HL-60 (cell line): ENCODE measurements around the gene ARHGAP10.

Experiments used
- DNase-seq, 2 experiments: peaks; one replicate each; pipeline ENCODE4 v3.0.0-alpha.2; 2010 to 2020; ENCODE audit warnings: low read depth in 1 of 2, low spot score in 1 of 2
- H3K27ac ChIP-seq: fragments of 250-450 bp; sonication (Bioruptor Pico); replicated peaks from 2 replicates; pipeline ENCODE4 v1.5.1; 2020; ENCODE audit warnings: mild to moderate bottlenecking, moderate library complexity
- H3K27me3 ChIP-seq: fragments of 250-450 bp; sonication (Bioruptor Pico); 2 replicates; pipeline ENCODE4 v1.5.1; 2021; ENCODE audit warnings: mild to moderate bottlenecking, moderate library complexity; ENCODE audit not compliant: insufficient read depth, poor library complexity, severe bottlenecking
- H3K4me3 ChIP-seq: replicated peaks from 2 replicates; pipeline ENCODE4 v1.5.1; 2011; ENCODE audit warnings: mild to moderate bottlenecking, control low read depth, low read length; ENCODE audit not compliant: insufficient read depth
- GABPA ChIP-seq: IDR thresholded peaks from 2 replicates; pipeline ENCODE4 v1.6.1; 2012; ENCODE audit warnings: low read depth
- POLR2AphosphoS5 ChIP-seq: IDR thresholded peaks from 2 replicates; pipeline ENCODE4 v1.6.1; 2012; ENCODE audit warnings: low read depth
- SPI1 ChIP-seq: IDR thresholded peaks from 2 replicates; pipeline ENCODE4 v1.6.1; 2012; ENCODE audit warnings: low read depth, mild to moderate bottlenecking, borderline replicate concordance
- TF ChIP-seq, protein P1 (sequence below): IDR thresholded peaks from 2 replicates; pipeline ENCODE4 v1.6.1; 2012; ENCODE audit warnings: low read depth; ENCODE audit not compliant: insufficient replicate concordance
- TF ChIP-seq, protein P2 (sequence below): IDR thresholded peaks from one replicate; pipeline ENCODE4 v1.5.1; 2011; ENCODE audit warnings: low read length, control low read depth, inconsistent platforms; ENCODE audit not compliant: insufficient read depth

ARHGAP10 gene

DNA sequence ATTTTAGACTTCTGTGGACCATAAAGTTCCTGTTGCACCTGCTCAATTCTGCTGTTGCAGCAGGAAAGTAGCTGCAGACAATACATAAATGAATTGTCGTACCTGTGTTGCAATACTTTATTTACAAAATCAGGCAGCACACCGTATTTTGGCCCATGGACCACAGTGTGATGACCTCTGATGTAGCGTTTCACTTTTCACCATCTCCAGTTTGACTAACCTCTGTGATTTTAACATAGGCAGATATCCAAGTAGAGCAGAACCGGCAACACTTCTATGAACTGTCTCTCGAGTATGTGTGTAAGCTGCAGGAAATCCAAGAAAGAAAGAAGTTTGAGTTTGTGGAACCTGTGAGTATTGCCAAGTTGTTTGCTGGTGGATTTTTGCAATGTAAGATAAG, 132.7 kb downstream of the ARHGAP10 start:
- Histone ChIP-seq H3K27ac (no peak overlapping the region), H3K27me3 (no peaks in the 10 kb centered on the region), H3K4me3 (no peak overlapping the region)
- DNase-seq = no peak
- TF ChIP-seq POLR2AphosphoS5 (no peak), SPI1 (no peak), GABPA (no peak)
- TF ChIP-seq, protein P1, sequence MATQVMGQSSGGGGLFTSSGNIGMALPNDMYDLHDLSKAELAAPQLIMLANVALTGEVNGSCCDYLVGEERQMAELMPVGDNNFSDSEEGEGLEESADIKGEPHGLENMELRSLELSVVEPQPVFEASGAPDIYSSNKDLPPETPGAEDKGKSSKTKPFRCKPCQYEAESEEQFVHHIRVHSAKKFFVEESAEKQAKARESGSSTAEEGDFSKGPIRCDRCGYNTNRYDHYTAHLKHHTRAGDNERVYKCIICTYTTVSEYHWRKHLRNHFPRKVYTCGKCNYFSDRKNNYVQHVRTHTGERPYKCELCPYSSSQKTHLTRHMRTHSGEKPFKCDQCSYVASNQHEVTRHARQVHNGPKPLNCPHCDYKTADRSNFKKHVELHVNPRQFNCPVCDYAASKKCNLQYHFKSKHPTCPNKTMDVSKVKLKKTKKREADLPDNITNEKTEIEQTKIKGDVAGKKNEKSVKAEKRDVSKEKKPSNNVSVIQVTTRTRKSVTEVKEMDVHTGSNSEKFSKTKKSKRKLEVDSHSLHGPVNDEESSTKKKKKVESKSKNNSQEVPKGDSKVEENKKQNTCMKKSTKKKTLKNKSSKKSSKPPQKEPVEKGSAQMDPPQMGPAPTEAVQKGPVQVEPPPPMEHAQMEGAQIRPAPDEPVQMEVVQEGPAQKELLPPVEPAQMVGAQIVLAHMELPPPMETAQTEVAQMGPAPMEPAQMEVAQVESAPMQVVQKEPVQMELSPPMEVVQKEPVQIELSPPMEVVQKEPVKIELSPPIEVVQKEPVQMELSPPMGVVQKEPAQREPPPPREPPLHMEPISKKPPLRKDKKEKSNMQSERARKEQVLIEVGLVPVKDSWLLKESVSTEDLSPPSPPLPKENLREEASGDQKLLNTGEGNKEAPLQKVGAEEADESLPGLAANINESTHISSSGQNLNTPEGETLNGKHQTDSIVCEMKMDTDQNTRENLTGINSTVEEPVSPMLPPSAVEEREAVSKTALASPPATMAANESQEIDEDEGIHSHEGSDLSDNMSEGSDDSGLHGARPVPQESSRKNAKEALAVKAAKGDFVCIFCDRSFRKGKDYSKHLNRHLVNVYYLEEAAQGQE = no peak
- TF ChIP-seq, protein P2, sequence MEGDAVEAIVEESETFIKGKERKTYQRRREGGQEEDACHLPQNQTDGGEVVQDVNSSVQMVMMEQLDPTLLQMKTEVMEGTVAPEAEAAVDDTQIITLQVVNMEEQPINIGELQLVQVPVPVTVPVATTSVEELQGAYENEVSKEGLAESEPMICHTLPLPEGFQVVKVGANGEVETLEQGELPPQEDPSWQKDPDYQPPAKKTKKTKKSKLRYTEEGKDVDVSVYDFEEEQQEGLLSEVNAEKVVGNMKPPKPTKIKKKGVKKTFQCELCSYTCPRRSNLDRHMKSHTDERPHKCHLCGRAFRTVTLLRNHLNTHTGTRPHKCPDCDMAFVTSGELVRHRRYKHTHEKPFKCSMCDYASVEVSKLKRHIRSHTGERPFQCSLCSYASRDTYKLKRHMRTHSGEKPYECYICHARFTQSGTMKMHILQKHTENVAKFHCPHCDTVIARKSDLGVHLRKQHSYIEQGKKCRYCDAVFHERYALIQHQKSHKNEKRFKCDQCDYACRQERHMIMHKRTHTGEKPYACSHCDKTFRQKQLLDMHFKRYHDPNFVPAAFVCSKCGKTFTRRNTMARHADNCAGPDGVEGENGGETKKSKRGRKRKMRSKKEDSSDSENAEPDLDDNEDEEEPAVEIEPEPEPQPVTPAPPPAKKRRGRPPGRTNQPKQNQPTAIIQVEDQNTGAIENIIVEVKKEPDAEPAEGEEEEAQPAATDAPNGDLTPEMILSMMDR = no peak

DNA sequence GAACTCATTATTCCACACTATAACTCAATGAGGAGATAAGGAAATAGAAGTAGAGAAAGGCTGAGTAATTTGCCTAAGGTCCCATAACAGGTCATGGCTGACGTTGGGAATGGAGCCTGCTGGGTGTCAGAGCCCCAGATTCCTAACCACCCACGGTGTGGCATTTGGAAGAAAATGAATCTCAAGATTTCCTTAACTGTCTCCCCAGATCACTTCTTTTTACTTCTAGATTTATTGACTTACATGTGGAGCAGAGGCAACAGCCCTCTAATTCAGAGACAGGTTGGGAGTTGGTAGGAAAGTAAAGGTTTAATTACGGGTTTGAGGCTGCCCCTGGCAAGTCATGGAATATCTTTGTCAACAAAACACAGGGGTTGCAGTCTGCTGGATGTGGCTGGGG, 134.0 kb downstream of the ARHGAP10 start:
- no peak for DNase-seq
- no peak overlapping the region for H3K27ac ChIP-seq
- TF ChIP-seq, protein P1 = no peak
- TF ChIP-seq POLR2AphosphoS5 (no peak), GABPA (no peak), SPI1 (no peak)
- TF ChIP-seq, protein P2 = no peak
- no peaks in the 10 kb centered on the region for H3K27me3 ChIP-seq
- no peak overlapping the region for H3K4me3 ChIP-seq

DNA sequence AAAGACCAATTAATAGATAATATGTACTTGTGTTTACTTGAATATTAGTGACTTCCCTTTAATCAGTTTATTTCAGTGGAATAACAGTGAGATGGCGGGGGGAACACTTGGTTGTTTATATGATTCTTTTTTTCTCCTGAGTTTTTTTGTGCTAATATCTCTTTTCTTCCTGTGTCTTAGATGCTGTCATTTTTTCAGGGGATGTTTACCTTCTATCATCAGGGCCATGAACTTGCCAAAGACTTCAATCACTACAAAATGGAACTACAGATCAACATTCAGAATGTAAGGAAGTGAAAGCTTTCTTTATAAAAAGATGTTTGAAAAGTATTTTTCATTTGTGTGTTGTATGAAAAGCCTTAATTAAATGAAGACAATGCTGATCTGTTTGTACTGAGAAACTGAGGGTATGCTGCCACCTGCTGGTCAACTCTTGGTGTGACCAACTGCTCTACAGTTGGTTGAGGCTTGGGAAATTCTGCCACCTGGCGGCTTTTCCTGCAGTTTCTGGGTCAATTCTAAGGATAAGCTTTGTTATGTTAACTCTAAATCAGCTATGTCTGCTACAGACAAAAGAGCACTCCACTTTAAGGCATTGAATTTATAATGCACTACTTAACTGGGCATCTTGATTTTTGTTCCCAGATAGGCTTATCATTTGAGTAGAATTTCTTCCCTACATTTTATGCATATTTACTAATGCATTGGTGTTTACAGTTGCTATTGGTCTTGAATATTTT, 134.8 kb downstream of the ARHGAP10 start:
- peak; percentile 61 to 88 for DNase-seq
- no peaks in the 10 kb centered on the region for H3K27me3 ChIP-seq
- TF ChIP-seq, protein P2 = peak; percentile 97
- no peak for TF ChIP-seq GABPA
- no peak for TF ChIP-seq POLR2AphosphoS5
- H3K4me3 ChIP-seq = no peak overlapping the region
- no peak overlapping the region for H3K27ac ChIP-seq

DNA sequence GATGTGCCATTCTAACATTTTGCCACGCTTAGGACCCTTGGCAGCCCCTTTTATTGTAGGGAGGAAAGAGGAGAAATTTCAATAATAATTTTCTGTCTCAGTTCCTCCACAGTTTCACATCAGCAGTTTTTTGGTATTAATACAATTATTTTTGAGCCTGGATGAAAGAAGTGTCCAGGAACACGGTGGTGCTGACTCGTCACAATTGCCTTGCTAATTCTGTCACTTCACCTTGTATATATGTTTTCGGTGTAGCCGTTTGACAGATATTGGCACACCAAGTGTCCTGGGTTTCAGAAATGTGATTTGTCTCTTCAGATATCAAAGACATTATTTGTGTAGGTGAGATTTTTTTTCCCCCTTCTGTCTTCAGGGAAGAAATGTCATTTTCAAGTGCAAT, 142.2 kb downstream of the ARHGAP10 start:
- DNase-seq = no peak
- H3K27me3 ChIP-seq = no peaks in the 10 kb centered on the region
- H3K4me3 ChIP-seq = no peak overlapping the region
- TF ChIP-seq, protein P1 = no peak
- TF ChIP-seq POLR2AphosphoS5 = no peak
- TF ChIP-seq SPI1 = no peak
- TF ChIP-seq, protein P2 = no peak
- no peak for TF ChIP-seq GABPA
- no peak overlapping the region for H3K27ac ChIP-seq
